ENCODE results near the gene CD276.

DNA sequence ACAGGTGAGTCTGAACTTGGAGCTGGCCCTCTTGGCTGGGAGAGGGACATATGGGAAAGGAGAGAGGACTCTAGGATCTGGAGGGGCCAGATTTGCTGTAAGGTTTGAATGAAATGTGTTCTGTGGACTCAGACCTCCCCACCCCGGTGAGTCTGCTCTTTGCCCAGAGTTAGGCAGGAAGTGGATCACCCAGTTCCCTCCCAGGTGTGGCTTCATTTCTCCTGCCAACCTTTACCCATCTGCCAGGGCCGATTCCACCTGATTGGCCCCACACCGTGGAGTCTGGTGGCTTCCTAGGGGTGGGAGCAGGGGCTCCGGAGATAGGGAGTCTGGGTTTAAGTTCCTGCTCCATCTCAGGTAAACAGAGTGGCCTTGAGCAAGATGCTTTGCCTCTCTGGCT lies 25.5 kb downstream of the CD276 start:
- TF ChIP-seq, protein P1, sequence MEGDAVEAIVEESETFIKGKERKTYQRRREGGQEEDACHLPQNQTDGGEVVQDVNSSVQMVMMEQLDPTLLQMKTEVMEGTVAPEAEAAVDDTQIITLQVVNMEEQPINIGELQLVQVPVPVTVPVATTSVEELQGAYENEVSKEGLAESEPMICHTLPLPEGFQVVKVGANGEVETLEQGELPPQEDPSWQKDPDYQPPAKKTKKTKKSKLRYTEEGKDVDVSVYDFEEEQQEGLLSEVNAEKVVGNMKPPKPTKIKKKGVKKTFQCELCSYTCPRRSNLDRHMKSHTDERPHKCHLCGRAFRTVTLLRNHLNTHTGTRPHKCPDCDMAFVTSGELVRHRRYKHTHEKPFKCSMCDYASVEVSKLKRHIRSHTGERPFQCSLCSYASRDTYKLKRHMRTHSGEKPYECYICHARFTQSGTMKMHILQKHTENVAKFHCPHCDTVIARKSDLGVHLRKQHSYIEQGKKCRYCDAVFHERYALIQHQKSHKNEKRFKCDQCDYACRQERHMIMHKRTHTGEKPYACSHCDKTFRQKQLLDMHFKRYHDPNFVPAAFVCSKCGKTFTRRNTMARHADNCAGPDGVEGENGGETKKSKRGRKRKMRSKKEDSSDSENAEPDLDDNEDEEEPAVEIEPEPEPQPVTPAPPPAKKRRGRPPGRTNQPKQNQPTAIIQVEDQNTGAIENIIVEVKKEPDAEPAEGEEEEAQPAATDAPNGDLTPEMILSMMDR (IDR thresholded peaks at IDR 0.05; ENCODE audit: poor library complexity): no peak
- TF ChIP-seq EZH2phosphoT487 (IDR thresholded peaks at IDR 0.05; ENCODE audit: low read depth, severe bottlenecking, unreplicated experiment): no peak
- TF ChIP-seq EZH2 (IDR thresholded peaks at IDR 0.05; ENCODE audit: borderline replicate concordance): no peak
